A673 (cell line): ENCODE results near the gene DYRK1A. TPM values are rescaled to one million over a fixed set of nuclear protein-coding genes. Genes with fewer than 3 reads are reported as not detected.

Experiments
- BruUV-seq: library from RNA; stranded (reverse); fragments of 400-500 nt; replicated peaks from 2 replicates; lab custom pipeline; 2021; lab: Mats Ljungman, UMichigan
- CTCF ChIA-PET: fragments of 300-600 bp; sonication (Branson Sonifier 250); formaldehyde crosslinking; loops from one replicate; lab custom pipeline; 2022; ENCODE audit warnings: antibody characterized with exemption; lab: Charles Lee
- POLR2A ChIA-PET: fragments of 300-600 bp; sonication (Branson Sonifier 250); formaldehyde crosslinking; loops from one replicate; lab custom pipeline; 2022; ENCODE audit warnings: antibody characterized with exemption; ENCODE audit not compliant: low non-redundant PET; lab: Charles Lee
- DNase-seq: peaks from one replicate; pipeline ENCODE4 v3.0.0-alpha.2; 2015; ENCODE audit warnings: low spot score
- H3K27ac ChIP-seq: fragments of 200-600 bp; sonication (generic); 2 replicates; pipeline ENCODE4 v1.5.1; 2016; ENCODE audit warnings: mixed run types, low read depth, mild to moderate bottlenecking, mixed read lengths, antibody characterized with exemption, low read length; ENCODE audit not compliant: poor library complexity, severe bottlenecking
- H3K27me3 ChIP-seq: fragments of 200-600 bp; sonication (generic); replicated peaks from 2 replicates; pipeline ENCODE4 v1.6.1; 2017; ENCODE audit warnings: mixed run types, low read depth, mild to moderate bottlenecking, mixed read lengths, antibody characterized with exemption, low read length; ENCODE audit not compliant: insufficient read depth, poor library complexity
- H3K36me3 ChIP-seq: fragments of 200-600 bp; sonication (generic); 2 replicates; pipeline ENCODE4 v1.6.1; 2016; ENCODE audit warnings: mixed run types, mild to moderate bottlenecking, mixed read lengths, antibody characterized with exemption, low read length; ENCODE audit not compliant: insufficient read depth, poor library complexity, severe bottlenecking
- H3K4me1 ChIP-seq: fragments of 200-600 bp; sonication (generic); 2 replicates; pipeline ENCODE4 v1.6.1; 2017; ENCODE audit warnings: mixed run types, mild to moderate bottlenecking, mixed read lengths, antibody characterized with exemption, low read length; ENCODE audit not compliant: insufficient read depth, poor library complexity, severe bottlenecking
- H3K4me3 ChIP-seq: fragments of 200-600 bp; sonication (generic); 2 replicates; pipeline ENCODE4 v1.5.1; 2016; ENCODE audit warnings: low read depth, mixed run types, mild to moderate bottlenecking, mixed read lengths, low read length; ENCODE audit not compliant: poor library complexity, severe bottlenecking
- H3K9me3 ChIP-seq: fragments of 200-600 bp; sonication (generic); 2 replicates; pipeline ENCODE4 v1.6.1; 2016; ENCODE audit warnings: mixed run types, low read depth, mild to moderate bottlenecking, mixed read lengths, antibody characterized with exemption, low read length; ENCODE audit not compliant: poor library complexity, severe bottlenecking
- CTCF ChIP-seq: fragments of 300-800, 200-600 bp; sonication (generic); conservative IDR thresholded peaks from 2 replicates; pipeline ENCODE4 v1.5.1; 2017; ENCODE audit warnings: low read depth, mild to moderate bottlenecking, antibody characterized with exemption, low read length, moderate library complexity, mixed read lengths
- EZH2 ChIP-seq: fragments of 200-600 bp; sonication (generic); IDR thresholded peaks from 2 replicates; pipeline ENCODE4 v1.6.1; 2017; ENCODE audit warnings: borderline replicate concordance, low read depth, mild to moderate bottlenecking, mixed read lengths, antibody characterized with exemption, low read length; ENCODE audit not compliant: poor library complexity, severe bottlenecking
- intact Hi-C: fragments of 100-400 bp; cut with micrococcal nuclease; formaldehyde crosslinking; loops from one replicate; pipeline ENCODE4 v1.10.0; 2022; ENCODE audit not compliant: unreplicated experiment
- total RNA-seq: library from RNA; stranded (reverse); gene quantifications from 2 replicates; pipeline ENCODE4 v1.2.3, GENCODE V29; 2021

Gene DYRK1A
- total RNA-seq, 1 experiment from 2014 or later = 70.5 TPM

- peaks cover 97% of the 10 kb centered on the region for H3K36me3 ChIP-seq
- H3K9me3 ChIP-seq = no peaks in the 10 kb centered on the region
- no TSS peak for BruUV-seq
- no peak for DNase-seq
- TF ChIP-seq EZH2 (no peak), CTCF (no peak)
- intact Hi-C loops = no loop called here
- CTCF ChIA-PET = no interaction called here
- H3K27me3 ChIP-seq = no peaks in the 10 kb centered on the region
- no peaks in the 10 kb centered on the region for H3K4me1 ChIP-seq
- H3K4me3 ChIP-seq = no peak overlapping the region
- H3K27ac ChIP-seq = no peak overlapping the region
- POLR2A ChIA-PET = no interaction called here
These were observed 143.3 kb downstream of the DYRK1A start for GRCh38 chr21:37509802-37510393.

- no peaks in the 10 kb centered on the region for H3K9me3 ChIP-seq
- H3K27me3 ChIP-seq = no peaks in the 10 kb centered on the region
- DNase-seq = no peak
- no TSS peak for BruUV-seq
- no peak for TF ChIP-seq CTCF
- CTCF ChIA-PET = no interaction called here
- POLR2A ChIA-PET = interaction anchor here (0.6 to 0.7 kb wide), 2 partner anchors 15 to 52 kb away, joined by 3 read pairs; no protein-coding TSS in a partner anchor
- no peak overlapping the region for H3K4me3 ChIP-seq
- H3K36me3 ChIP-seq = peaks cover 92% of the 10 kb centered on the region
- intact Hi-C loops = no loop called here
- no peaks in the 10 kb centered on the region for H3K4me1 ChIP-seq
- H3K27ac ChIP-seq = no peak overlapping the region
These were observed 145.3 kb downstream of the DYRK1A start for GRCh38 chr21:37511848-37512247.

- Histone ChIP-seq H3K36me3 (peaks cover 77% of the 10 kb centered on the region), H3K9me3 (no peaks in the 10 kb centered on the region), H3K27me3 (no peaks in the 10 kb centered on the region), H3K4me3 (no peak overlapping the region), H3K27ac (no peak overlapping the region), H3K4me1 (no peaks in the 10 kb centered on the region)
- ChIA-PET POLR2A (no interaction called here), CTCF (no interaction called here)
- intact Hi-C loops = no loop called here
- TF ChIP-seq EZH2 = no peak
- no peak for TF ChIP-seq CTCF
- DNase-seq = no peak
- no TSS peak for BruUV-seq
These were observed 146.8 kb downstream of the DYRK1A start for GRCh38 chr21:37513383-37513782.
